DMS114 treated with DMSO at 0.1 percent for 48 hours (cell line): ENCODE measurements around the gene CBLN4.

ENCODE experiments used
- DNase-seq: peaks from one replicate; lab custom pipeline; 2025; ENCODE audit not compliant: unreplicated experiment; lab: John Stamatoyannopoulos, UW

The CBLN4 gene

GRCh38 chr20:56005389-56005715 is at the start of gene CBLN4:
CBLN4 (minus strand) TSS chr20:56005519; CDS start chr20:56004171, 1,348 bp downstream.
- DNase-seq: no peak

- no peak for DNase-seq
Measured at GRCh38 chr20:56043227-56043626, 37.9 kb upstream of the CBLN4 start.

DNA sequence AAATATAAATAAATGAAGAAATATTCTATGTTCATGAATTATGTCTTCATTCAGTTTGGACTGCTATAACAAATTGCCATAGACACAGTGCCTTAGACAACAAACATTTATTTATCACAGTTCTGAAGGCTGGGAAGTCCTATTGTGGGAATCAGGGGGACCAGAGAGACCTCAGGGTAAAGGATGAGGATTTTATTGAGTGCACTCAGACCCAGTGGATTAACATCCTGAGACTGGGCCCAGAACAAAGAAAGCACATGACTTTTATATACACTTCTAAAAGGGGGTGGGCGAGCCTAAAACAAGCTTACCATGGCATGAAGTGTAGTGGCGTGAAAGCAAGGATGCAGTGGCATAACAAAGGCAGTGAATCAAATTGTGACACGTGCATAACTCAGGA is 26.9 kb upstream of the CBLN4 start:
- no peak for DNase-seq

GRCh38 chr20:56018716-56019115 is 13.4 kb upstream of the CBLN4 start:
- DNase-seq: no peak

GRCh38 chr20:56018194-56018593 is 12.9 kb upstream of the CBLN4 start:
- DNase-seq: no peak

GRCh38 chr20:56017560-56017959 is 12.2 kb upstream of the CBLN4 start:
- no peak for DNase-seq

- no peak for DNase-seq
Measured at GRCh38 chr20:56014998-56015397, 9.7 kb upstream of the CBLN4 start.

GRCh38 chr20:56014151-56014550 is 8.8 kb upstream of the CBLN4 start:
- DNase-seq: no peak

DNA sequence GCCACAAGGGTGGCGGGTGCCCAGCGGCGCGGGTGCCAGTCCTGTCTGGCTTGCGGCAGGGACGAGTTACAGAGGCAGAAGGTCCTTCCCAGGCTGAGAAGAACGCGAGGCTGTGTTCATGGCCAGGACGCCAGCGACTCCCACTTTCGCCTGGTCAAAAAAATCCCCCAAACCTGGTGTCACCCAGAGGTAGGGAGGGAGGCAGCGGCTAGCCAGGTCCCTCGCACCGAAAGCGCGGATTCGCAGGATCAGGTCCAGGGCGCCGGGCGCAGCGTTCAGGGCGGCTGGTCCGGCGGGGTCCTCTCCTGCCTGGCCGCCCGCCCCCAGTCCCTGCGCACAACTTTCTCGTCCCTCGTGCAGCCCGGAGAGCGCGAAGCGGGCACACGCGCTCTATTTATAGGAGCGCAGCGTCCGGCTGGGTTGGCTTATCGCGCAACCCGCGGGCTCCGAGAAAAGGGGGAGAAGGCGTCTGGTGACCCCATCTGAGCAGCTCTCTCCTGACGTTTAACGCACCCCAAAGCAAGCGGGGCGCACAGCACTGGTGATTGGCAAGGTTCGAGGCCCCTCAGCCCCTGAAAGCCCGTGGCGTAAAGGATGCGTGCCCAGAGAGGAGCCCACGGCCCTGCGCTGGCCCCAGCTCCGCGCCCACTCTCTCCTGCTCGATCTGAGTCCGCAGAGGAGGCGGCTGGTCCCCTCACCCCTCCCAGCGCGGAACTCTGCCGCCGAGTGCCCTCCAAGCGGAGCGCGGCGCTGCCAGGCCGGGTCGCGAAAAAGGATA is 519 bp downstream of the CBLN4 start:
- no peak for DNase-seq

DNA sequence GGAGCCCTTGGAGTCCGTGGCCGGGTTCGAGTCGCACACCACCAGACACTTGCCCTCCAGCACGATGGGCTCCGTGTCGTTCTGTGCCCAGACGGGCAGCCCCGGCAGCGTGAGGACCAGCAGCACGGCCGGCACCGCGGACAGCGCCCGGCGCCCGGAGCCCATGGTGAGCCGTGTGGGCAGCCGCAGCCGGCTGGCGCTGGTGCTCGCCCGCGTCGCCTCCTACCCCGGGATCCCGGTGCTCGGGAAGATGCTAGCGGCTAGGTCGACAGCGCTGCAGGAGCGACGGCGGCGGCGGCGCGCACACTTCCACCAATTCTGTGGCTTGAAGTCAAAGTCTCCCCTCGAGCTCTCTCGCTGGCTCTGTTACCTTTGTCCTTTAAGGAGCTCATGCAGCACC is 1.3 kb downstream of the CBLN4 start:
- no peak for DNase-seq

DNA sequence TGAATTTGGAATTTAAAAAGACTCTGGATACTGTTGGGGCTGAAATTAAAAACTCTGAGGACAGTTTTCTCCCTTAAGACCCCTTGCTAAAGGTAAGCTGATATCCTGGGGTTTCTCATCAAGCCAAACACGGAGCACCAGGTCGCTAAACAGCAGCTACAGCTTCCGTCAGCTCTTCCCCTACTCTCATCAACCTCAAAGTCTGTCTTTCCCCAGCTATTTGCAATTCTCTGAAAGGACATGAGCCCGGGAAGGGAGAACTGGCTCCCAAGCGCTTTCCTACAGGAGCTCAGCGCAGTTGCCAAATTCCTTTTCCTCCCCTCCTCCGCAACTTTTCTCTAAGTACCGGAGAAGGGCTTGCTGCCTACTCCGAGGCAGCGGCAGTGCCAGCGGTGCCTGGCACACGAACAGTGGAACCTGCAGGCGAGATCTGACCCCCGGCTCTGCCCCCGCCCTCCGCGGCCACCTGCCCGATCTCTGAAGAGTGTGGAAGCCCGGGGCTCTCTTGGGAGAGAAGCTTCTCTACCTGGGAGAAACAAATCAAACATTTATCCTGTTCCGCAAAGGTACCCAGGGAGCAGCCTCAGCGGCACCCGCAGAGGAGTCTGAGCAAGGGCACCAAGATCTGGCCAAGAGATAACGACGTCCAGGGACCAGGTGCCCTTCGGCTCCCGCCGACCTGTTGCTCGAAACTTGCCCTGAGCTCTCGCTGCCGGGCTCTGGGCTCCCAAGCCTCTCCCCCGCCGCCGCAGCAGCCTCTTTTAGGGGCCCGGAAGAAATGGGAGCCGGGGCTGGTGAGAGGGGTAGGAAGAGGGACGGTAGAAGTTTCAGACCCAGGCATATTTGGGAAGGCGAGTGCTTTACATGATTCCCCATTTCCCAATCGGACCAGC is 2.2 kb downstream of the CBLN4 start:
- DNase-seq: no peak

- no peak for DNase-seq
Measured at GRCh38 chr20:56001890-56002289, 3.4 kb downstream of the CBLN4 start.

- no peak for DNase-seq
Measured at GRCh38 chr20:56001106-56001785, 4.1 kb downstream of the CBLN4 start.

DNA sequence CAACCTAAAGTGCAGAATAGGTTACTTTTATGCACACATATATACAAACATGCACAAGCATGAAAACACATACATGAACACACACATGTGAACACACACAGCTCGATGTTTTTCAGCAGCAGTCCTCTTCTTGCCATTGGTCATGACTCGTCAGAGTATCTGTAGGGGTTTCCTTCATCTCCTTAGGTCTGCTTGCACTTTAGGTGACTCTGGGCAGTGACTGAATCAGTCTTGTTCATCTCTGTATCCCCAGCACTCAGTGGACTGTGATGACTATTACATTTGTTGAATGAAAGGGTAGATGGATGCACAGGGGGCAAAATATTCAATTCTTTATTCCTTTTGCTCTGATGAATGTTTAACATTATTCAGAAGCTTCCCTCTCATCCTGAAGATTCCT is 26.8 kb downstream of the CBLN4 start:
- DNase-seq: no peak

- no peak for DNase-seq
Measured at GRCh38 chr20:55977690-55978459, 27.4 kb downstream of the CBLN4 start.

- no peak for DNase-seq
Measured at GRCh38 chr20:55974491-55975202, 30.7 kb downstream of the CBLN4 start.

DNA sequence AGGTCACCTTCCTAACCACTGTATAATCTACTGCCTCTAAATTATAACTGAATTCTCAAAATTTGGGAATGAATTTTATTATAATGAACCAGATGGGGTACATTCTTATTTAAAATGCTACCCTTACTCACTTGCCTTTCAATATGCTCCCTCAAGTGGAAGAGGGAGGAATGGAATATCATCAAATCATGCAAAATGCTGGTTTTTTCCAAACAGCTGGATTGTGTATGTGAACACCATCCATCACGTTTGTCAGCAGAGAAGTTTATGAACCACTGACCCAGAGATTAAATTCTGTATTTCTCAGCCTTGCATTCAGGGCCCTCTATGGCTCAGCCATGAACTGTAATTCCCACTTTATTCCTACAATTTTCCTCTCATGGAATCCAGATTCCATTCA is 40.5 kb downstream of the CBLN4 start:
- DNase-seq: no peak

- no peak for DNase-seq
Measured at GRCh38 chr20:55961376-55962330, 43.7 kb downstream of the CBLN4 start.

DNA sequence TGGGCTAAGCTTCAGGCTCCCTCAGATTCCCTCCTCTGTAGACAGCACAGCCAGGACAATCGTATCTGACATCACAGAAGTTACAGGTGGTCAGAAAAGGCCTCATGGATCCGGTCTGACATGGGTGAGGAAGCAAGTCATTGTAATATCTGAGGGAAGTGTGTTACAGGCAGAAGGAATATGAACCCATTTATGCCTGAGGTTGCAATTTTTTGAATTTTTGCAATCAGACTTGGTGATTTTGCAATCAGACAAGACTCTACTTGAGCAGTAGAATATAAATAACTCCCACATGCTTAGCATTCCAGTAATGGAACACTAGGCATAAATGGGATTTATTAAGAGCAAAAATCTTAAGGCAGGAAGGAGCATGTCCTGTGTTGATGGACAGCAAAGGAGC is 52.1 kb downstream of the CBLN4 start:
- DNase-seq: no peak
